GM23338 (cell line): Measurements from ENCODE around the gene SRPK2. TPM values are rescaled to one million over a fixed set of nuclear protein-coding genes. Genes with fewer than 3 reads are reported as not detected.

Experiments
- CREB1 ChIP-seq: fragments of 250-450 bp; sonication (Bioruptor Pico); IDR thresholded peaks from 2 replicates; pipeline ENCODE4 v1.5.0; 2020; ENCODE audit warnings: low read depth, mild to moderate bottlenecking, moderate library complexity
- POLR2AphosphoS5 ChIP-seq: IDR thresholded peaks from 2 replicates; pipeline ENCODE4 v1.6.1; 2016; ENCODE audit warnings: antibody characterized with exemption, low read depth
- ZNF114 ChIP-seq: fragments of 250-450 bp; sonication (Bioruptor Pico); IDR thresholded peaks from 2 replicates; pipeline ENCODE4 v1.5.0; 2020; ENCODE audit warnings: mild to moderate bottlenecking, moderate library complexity
- polyA plus RNA-seq: library from polyadenylated mRNA; unstranded; fragments of >200 nt; fragmentation: Nextera tagmentation; extraction: Ambion mirVana; gene quantifications from 2 replicates; pipeline ENCODE4 v1.2.1, GENCODE V29; 2016
- total RNA-seq: library from RNA; depleted of rRNA; stranded (reverse); fragments of >200 nt; shearing (Covaris generic); gene quantifications from 2 replicates; pipeline ENCODE4 v1.2.3, GENCODE V29; 2014
- TF ChIP-seq, protein P1 (sequence below): fragments of 250-450 bp; sonication (Bioruptor Pico); IDR thresholded peaks from 2 replicates; pipeline ENCODE4 v1.5.0; 2020; ENCODE audit warnings: mild to moderate bottlenecking, moderate library complexity
- TF ChIP-seq, protein P2 (sequence below), 2 experiments: fragments of 200-600 bp in 1 of 2; sonication (generic) in 1 of 2; conservative IDR thresholded peaks; 2 replicates each; pipeline versions ENCODE4 v1.5.1 to v1.6.1; 2016 to 2017; ENCODE audit warnings: antibody characterized with exemption in 2 of 2, low read depth in 2 of 2, mild to moderate bottlenecking in 2 of 2, moderate library complexity in 1 of 2

Gene SRPK2
- total and polyA plus RNA-seq, 2 experiments from 2014 or later = 66.3 to 91.5 TPM

DNA sequence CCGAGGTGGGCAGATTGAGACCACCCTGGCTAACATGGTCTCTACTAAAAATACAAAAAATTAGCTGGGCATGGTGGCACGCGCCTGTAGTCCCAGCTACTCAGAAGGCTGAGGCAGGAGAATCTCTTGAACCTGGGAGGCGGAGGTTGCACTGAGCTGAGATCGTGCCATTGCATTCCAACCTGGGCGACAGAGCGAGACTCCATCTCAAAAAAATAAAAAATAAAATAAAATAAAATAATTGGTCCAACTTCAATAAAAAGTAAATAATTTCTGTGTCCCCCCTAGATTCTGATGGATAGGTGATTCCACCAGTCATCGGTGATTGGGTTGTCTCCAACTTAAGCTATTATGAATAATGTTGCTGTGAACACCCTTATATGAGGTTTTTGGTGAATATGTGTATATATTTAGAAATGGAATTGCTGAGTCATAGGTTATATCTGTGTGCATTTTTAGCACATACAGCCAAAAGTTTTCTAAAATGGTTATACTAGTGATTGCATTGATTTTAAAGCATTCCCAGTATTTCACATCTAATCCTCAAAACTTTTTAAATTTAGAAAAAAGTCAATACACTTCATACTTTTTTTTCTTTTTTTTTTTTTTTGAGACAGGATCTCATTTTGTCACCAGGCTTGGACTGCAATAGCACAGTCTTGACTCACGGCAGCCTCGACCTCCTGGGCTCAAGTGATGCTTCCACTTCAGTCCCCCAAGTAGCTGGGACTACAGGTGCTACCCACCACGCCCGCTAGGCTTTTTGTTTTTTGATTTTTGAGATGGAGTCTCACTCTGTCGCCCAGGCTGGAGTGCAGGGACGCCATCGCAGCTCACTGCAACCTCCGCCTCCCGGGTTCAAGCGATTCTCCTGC, 13.7 kb upstream of the SRPK2 start (continued):
- TF ChIP-seq, protein P1, sequence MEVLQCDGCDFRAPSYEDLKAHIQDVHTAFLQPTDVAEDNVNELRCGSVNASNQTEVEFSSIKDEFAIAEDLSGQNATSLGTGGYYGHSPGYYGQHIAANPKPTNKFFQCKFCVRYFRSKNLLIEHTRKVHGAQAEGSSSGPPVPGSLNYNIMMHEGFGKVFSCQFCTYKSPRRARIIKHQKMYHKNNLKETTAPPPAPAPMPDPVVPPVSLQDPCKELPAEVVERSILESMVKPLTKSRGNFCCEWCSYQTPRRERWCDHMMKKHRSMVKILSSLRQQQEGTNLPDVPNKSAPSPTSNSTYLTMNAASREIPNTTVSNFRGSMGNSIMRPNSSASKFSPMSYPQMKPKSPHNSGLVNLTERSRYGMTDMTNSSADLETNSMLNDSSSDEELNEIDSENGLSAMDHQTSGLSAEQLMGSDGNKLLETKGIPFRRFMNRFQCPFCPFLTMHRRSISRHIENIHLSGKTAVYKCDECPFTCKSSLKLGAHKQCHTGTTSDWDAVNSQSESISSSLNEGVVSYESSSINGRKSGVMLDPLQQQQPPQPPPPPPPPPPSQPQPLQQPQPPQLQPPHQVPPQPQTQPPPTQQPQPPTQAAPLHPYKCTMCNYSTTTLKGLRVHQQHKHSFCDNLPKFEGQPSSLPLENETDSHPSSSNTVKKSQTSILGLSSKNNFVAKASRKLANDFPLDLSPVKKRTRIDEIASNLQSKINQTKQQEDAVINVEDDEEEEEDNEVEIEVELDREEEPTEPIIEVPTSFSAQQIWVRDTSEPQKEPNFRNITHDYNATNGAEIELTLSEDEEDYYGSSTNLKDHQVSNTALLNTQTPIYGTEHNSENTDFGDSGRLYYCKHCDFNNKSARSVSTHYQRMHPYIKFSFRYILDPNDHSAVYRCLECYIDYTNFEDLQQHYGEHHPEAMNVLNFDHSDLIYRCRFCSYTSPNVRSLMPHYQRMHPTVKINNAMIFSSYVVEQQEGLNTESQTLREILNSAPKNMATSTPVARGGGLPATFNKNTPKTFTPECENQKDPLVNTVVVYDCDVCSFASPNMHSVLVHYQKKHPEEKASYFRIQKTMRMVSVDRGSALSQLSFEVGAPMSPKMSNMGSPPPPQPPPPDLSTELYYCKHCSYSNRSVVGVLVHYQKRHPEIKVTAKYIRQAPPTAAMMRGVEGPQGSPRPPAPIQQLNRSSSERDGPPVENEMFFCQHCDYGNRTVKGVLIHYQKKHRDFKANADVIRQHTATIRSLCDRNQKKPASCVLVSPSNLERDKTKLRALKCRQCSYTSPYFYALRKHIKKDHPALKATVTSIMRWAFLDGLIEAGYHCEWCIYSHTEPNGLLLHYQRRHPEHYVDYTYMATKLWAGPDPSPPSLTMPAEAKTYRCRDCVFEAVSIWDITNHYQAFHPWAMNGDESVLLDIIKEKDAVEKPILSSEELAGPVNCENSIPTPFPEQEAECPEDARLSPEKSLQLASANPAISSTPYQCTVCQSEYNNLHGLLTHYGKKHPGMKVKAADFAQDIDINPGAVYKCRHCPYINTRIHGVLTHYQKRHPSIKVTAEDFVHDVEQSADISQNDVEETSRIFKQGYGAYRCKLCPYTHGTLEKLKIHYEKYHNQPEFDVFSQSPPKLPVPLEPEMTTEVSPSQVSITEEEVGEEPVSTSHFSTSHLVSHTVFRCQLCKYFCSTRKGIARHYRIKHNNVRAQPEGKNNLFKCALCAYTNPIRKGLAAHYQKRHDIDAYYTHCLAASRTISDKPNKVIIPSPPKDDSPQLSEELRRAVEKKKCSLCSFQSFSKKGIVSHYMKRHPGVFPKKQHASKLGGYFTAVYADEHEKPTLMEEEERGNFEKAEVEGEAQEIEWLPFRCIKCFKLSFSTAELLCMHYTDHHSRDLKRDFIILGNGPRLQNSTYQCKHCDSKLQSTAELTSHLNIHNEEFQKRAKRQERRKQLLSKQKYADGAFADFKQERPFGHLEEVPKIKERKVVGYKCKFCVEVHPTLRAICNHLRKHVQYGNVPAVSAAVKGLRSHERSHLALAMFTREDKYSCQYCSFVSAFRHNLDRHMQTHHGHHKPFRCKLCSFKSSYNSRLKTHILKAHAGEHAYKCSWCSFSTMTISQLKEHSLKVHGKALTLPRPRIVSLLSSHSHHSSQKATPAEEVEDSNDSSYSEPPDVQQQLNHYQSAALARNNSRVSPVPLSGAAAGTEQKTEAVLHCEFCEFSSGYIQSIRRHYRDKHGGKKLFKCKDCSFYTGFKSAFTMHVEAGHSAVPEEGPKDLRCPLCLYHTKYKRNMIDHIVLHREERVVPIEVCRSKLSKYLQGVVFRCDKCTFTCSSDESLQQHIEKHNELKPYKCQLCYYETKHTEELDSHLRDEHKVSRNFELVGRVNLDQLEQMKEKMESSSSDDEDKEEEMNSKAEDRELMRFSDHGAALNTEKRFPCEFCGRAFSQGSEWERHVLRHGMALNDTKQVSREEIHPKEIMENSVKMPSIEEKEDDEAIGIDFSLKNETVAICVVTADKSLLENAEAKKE (CRISPR knock-in tag) = no peak
- TF ChIP-seq CREB1 (no peak), ZNF114 (no peak), POLR2AphosphoS5 (no peak)
- TF ChIP-seq, protein P2, sequence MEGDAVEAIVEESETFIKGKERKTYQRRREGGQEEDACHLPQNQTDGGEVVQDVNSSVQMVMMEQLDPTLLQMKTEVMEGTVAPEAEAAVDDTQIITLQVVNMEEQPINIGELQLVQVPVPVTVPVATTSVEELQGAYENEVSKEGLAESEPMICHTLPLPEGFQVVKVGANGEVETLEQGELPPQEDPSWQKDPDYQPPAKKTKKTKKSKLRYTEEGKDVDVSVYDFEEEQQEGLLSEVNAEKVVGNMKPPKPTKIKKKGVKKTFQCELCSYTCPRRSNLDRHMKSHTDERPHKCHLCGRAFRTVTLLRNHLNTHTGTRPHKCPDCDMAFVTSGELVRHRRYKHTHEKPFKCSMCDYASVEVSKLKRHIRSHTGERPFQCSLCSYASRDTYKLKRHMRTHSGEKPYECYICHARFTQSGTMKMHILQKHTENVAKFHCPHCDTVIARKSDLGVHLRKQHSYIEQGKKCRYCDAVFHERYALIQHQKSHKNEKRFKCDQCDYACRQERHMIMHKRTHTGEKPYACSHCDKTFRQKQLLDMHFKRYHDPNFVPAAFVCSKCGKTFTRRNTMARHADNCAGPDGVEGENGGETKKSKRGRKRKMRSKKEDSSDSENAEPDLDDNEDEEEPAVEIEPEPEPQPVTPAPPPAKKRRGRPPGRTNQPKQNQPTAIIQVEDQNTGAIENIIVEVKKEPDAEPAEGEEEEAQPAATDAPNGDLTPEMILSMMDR (conservative IDR thresholded peaks at IDR 0.05; ENCODE audit: low read depth in 2 of 2) = no peak
